Upper lobe of left lung (tissue), 6 donors: ENCODE results near the gene ZNF423. TPM values are rescaled to one million over a fixed set of nuclear protein-coding genes. Genes with fewer than 3 reads are reported as not detected.

Experiments
- ATAC-seq, 2 donors: fragments of 200-7000 bp; cut with Tn5 transposase; one replicate each; pipeline ENCODE4 v1.9.1; 2022; ENCODE audit warnings: mild to moderate bottlenecking in 2 of 2, moderate library complexity in 2 of 2; ENCODE audit not compliant: low FRiP score in 2 of 2
- DNase-seq, 2 donors: peaks; one replicate each; pipeline ENCODE4 v3.0.0-alpha.2; 2019 to 2020
- H3K27ac ChIP-seq, 4 donors: fragments of 200-600 bp; sonication (generic); one replicate each; pipeline ENCODE4 v1.5.1; 2016 to 2019
- H3K27me3 ChIP-seq, 4 donors: fragments of 200-600 bp; sonication (generic); one replicate each; pipeline ENCODE4 v1.5.1; 2017 to 2019
- H3K36me3 ChIP-seq, 4 donors: fragments of 200-600 bp; sonication (generic); one replicate each; pipeline ENCODE4 v1.5.1; 2016 to 2019
- H3K4me1 ChIP-seq, 4 donors: fragments of 200-600 bp; sonication (generic); one replicate each; pipeline ENCODE4 v1.5.1; 2018 to 2019
- H3K4me3 ChIP-seq, 4 donors: fragments of 200-600 bp; sonication (generic); one replicate each; pipeline ENCODE4 v1.5.1; 2017 to 2019; ENCODE audit warnings: mild to moderate bottlenecking in 2 of 4, moderate library complexity in 1 of 4
- H3K9me3 ChIP-seq, 4 donors: fragments of 200-600 bp; sonication (generic); one replicate each; pipeline ENCODE4 v1.5.1; 2018 to 2019
- CTCF ChIP-seq, 6 experiments: fragments of 450-650 bp in 4 of 6; fragments of 200-600 bp in 2 of 6; sonication (generic) in 2 of 6; IDR thresholded peaks; one replicate each; pipeline ENCODE4 v1.5.1; 2016 to 2019; ENCODE audit warnings: antibody characterized with exemption in 6 of 6
- EP300 ChIP-seq, 4 donors: sonication (generic); formaldehyde crosslinking; IDR thresholded peaks; one replicate each; pipeline ENCODE4 v1.5.1; 2017; ENCODE audit warnings: antibody characterized with exemption in 4 of 4, control low read depth in 2 of 4
- POLR2A ChIP-seq, 4 donors: fragments of 450-650 bp; IDR thresholded peaks; one replicate each; pipeline ENCODE4 v1.5.1; 2016 to 2017; ENCODE audit warnings: antibody characterized with exemption in 4 of 4, mild to moderate bottlenecking in 2 of 4
- POLR2AphosphoS5 ChIP-seq, 2 donors: sonication (generic); formaldehyde crosslinking; IDR thresholded peaks; one replicate each; pipeline ENCODE4 v1.5.1; 2017; ENCODE audit warnings: antibody characterized with exemption in 2 of 2
- WGBS, 2 donors: methylation state at CpG; one replicate each; pipeline ENCODE4 v1.1.5; 2017 to 2018; 5-methylcytosine and 5-hydroxymethylcytosine counted together
- total RNA-seq, 6 donors: library from RNA; depleted of rRNA in 4 of 6; stranded (reverse); fragments of >200 nt in 4 of 6; gene quantifications; one replicate each; pipeline versions ENCODE4 v1.1.0 to v1.2.1, GENCODE V29; 2016 to 2021
- donor health status: DM: no; HTN: no; CAD: no; lungs with moderate emphysema.
- donor health status: DM: no; HTN: yes; CAD: no; lungs with severe emphysema.

Gene ZNF423
- total RNA-seq, 6 donors from 2014 or later, result 4.1 to 11.4 (median 6.7) TPM

GRCh38 chr16:49709057-49709456, 146.9 kb downstream of the ZNF423 start:
- Histone ChIP-seq H3K27me3 (no peaks in the 10 kb centered on the region), H3K4me3 (no peak overlapping the region), H3K27ac (no peak overlapping the region), H3K4me1 (no peaks in the 10 kb centered on the region), H3K9me3 (no peaks in the 10 kb centered on the region), H3K36me3 (no peaks in the 10 kb centered on the region)
- ATAC-seq (no peak), DNase-seq (no peak)
- TF ChIP-seq POLR2AphosphoS5 (IDR thresholded peaks at IDR 0.05) (no peak), CTCF (IDR thresholded peaks at IDR 0.05) (no peak), EP300 (IDR thresholded peaks at IDR 0.05) (no peak), POLR2A (IDR thresholded peaks at IDR 0.05) (no peak)
- WGBS, 2 donors, result 71 to 75% methylated on average over 12 of the region's 12 CpGs

- Histone ChIP-seq H3K27ac (no peak overlapping the region), H3K36me3 (no peaks in the 10 kb centered on the region), H3K9me3 (no peaks in the 10 kb centered on the region), H3K27me3 (no peaks in the 10 kb centered on the region), H3K4me1 (no peaks in the 10 kb centered on the region), H3K4me3 (no peak overlapping the region)
- TF ChIP-seq EP300 (IDR thresholded peaks at IDR 0.05) (no peak), CTCF (IDR thresholded peaks at IDR 0.05) (no peak), POLR2AphosphoS5 (IDR thresholded peaks at IDR 0.05) (no peak), POLR2A (IDR thresholded peaks at IDR 0.05) (no peak)
- ATAC-seq, result no peak
- 83 to 93% methylated on average over 6 of the region's 6 CpGs for whole genome bisulfite sequencing, 2 donors
- DNase-seq, result no peak
Observed at GRCh38 chr16:49708491-49708890, 147.4 kb downstream of the ZNF423 start.

GRCh38 chr16:49706620-49707355, 149.1 kb downstream of the ZNF423 start:
- H3K4me3 ChIP-seq, result no peak overlapping the region
- 92 to 99% methylated on average over 11 of the region's 11 CpGs for WGBS, 2 donors
- no peaks in the 10 kb centered on the region for H3K27me3 ChIP-seq
- H3K27ac ChIP-seq, result no peak overlapping the region
- ATAC-seq, result no peak
- TF ChIP-seq EP300 (IDR thresholded peaks at IDR 0.05), result no peak
- TF ChIP-seq CTCF (IDR thresholded peaks at IDR 0.05), result no peak
- TF ChIP-seq POLR2AphosphoS5 (IDR thresholded peaks at IDR 0.05), result no peak
- no peak for TF ChIP-seq POLR2A (IDR thresholded peaks at IDR 0.05)
- DNase-seq, result no peak
- H3K36me3 ChIP-seq, result no peaks in the 10 kb centered on the region
- H3K4me1 ChIP-seq, result peaks cover 0 to 7% (median 0%) of the 10 kb centered on the region in 4 donors
- no peaks in the 10 kb centered on the region for H3K9me3 ChIP-seq

GRCh38 chr16:49704586-49705155, 151.2 kb downstream of the ZNF423 start:
- no peaks in the 10 kb centered on the region for H3K9me3 ChIP-seq
- 93 to 100% methylated on average over 2 of the region's 2 CpGs for WGBS, 2 donors

More at GRCh38 chr16:49704586-49705155, 151.2 kb downstream of the ZNF423 start:
- TF ChIP-seq POLR2A (IDR thresholded peaks at IDR 0.05) (no peak), POLR2AphosphoS5 (IDR thresholded peaks at IDR 0.05) (no peak), CTCF (IDR thresholded peaks at IDR 0.05) (no peak), EP300 (IDR thresholded peaks at IDR 0.05) (no peak)
- DNase-seq, result no peak
- Histone ChIP-seq H3K27me3 (no peaks in the 10 kb centered on the region), H3K36me3 (no peaks in the 10 kb centered on the region), H3K27ac (no peak overlapping the region), H3K4me3 (no peak overlapping the region), H3K4me1 (peaks cover 6 to 24% (median 13%) of the 10 kb centered on the region in 4 donors)
- no peak for ATAC-seq
